ENCODE measurements around the gene LRRC75B. TPM values are rescaled to one million over a fixed set of nuclear protein-coding genes. Genes with fewer than 3 reads are reported as not detected.

Gene LRRC75B
- total and polyA plus RNA-seq, 2 of the 13 experiments (the other 11 are each of a cell fraction or from before 2014, with no cell fraction given), result 11.8 to 34.8 TPM

DNA sequence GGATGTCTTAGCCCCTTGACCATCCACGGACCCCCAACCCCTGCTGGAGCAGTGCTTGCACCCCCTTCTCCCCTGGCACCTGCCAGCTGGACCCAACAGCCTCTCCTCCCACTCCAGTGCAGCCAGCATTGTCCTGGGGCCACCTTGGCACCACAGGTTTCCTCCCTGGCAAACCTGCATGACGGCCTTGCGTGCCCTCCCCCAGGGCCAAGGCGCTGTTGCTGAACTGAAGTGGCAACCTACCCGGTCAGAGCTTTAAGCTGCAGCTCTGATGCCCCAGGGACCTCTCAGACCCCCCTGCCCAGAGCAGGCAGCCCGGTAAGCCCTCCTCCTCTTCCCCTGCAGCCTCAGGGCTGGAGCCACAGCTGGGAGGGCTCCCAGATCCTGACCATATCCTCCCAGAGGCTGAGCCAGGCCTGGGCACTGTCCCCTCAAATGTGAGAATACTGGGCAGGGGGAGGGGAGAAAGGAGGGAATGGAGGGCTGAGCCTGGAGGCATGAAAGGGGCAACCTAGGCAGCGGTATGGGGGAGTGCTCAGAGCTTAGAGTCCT lies 1.8 kb upstream of the LRRC75B start:
- Histone ChIP-seq H3K9ac (ENCODE audit: insufficient read depth, low read depth, low read length) (0 out of 2 replicates have a peak overlapping the region, but pooled peaks have one; percentile 11), H3K4me1 (ENCODE audit: insufficient read depth, low read length) (peaks cover 67% of the 10 kb centered on the region), H3K36me3 (replicated peaks in 1 of 2; ENCODE audit: control insufficient read depth in 1 of 2, insufficient read depth in 2 of 2, low read length in 2 of 2) (peaks cover 0 to 2% of the 10 kb centered on the region in 2 experiments; a peak in 1 of 5 replicates), H3K4me2 (ENCODE audit: low read depth, low read length) (peak overlapping the region; percentile 99; the same call in 1 of the 2 replicates), H3K27ac (ENCODE audit: extremely low read length, insufficient read depth, low read length) (peak overlapping the region; percentile 97), H2AFZ (ENCODE audit: low read length) (no peak overlapping the region), H3K9me3 (ENCODE audit: low read length) (no peaks in the 10 kb centered on the region), H3K79me2 (ENCODE audit: insufficient read depth, low read length) (peaks cover 10% of the 10 kb centered on the region), H4K20me1 (ENCODE audit: insufficient read depth, low read length) (no peaks in the 10 kb centered on the region), H3K27me3 (ENCODE audit: control insufficient read depth in 1 of 2, insufficient read depth in 2 of 2, low read length in 2 of 2) (no peaks in the 10 kb centered on the region; a peak in 1 of 5 replicates), H3K4me3 (replicated peaks in 1 of 3; ENCODE audit: insufficient read depth in 1 of 3, low read depth in 2 of 3, low read length in 3 of 3) (peak overlapping the region in 1 of 3 experiments; percentile 88; a peak in 1 of 6 replicates)
- 75% methylated on average over 6 of the region's 7 CpGs for WGBS (ENCODE audit: low lambda C conversion rate)
- no peak for FAIRE-seq
- POLR2A ChIA-PET, result interaction anchor here (3.2 to 5.7 kb wide), 5 partner anchors 8 to 44 kb away, joined by 34 to 76 read pairs (median 67); partner anchors contain the start of genes GGT1, GUCD1 and SNRPD3
- in situ Hi-C loops (cut with HindIII; ENCODE audit: extremely low pct_ligation_motif_present, low pct_unique_long_range_greater_than_20kb) (loop anchor here (5.0 kb wide), 1 partner anchor 37 kb away; the partner anchor contains the start of genes GUCD1 and SNRPD3), intact Hi-C loops (cut with micrococcal nuclease; ENCODE audit: unreplicated experiment) (no loop called here)
- DNase-seq (ENCODE audit: low spot score), result no peak
- CTCF ChIA-PET (ENCODE audit: low intra/inter-chr PET ratio, low total read pairs), result no interaction called here
- no TSS peak for BruUV-seq (replicated peaks)
- no peak for ATAC-seq
- TF ChIP-seq, protein P1, sequence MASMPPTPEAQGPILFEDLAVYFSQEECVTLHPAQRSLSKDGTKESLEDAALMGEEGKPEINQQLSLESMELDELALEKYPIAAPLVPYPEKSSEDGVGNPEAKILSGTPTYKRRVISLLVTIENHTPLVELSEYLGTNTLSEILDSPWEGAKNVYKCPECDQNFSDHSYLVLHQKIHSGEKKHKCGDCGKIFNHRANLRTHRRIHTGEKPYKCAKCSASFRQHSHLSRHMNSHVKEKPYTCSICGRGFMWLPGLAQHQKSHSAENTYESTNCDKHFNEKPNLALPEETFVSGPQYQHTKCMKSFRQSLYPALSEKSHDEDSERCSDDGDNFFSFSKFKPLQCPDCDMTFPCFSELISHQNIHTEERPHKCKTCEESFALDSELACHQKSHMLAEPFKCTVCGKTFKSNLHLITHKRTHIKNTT (CRISPR knock-in tag; IDR thresholded peaks at IDR 0.05), result no peak
- TF ChIP-seq SMC3 (IDR thresholded peaks at IDR 0.05; ENCODE audit: low read length) (no peak), ZNF75D (CRISPR knock-in tag; IDR thresholded peaks at IDR 0.05; ENCODE audit: borderline replicate concordance) (no peak), ELF3 (CRISPR knock-in tag; IDR thresholded peaks at IDR 0.05) (no peak), JDP2 (CRISPR knock-in tag; IDR thresholded peaks at IDR 0.05; ENCODE audit: borderline replicate concordance) (no peak), TGIF2 (CRISPR knock-in tag; IDR thresholded peaks at IDR 0.05) (no peak), ZNF644 (CRISPR knock-in tag; IDR thresholded peaks at IDR 0.05; ENCODE audit: low read depth) (no peak), HES4 (CRISPR knock-in tag; IDR thresholded peaks at IDR 0.05; ENCODE audit: borderline replicate concordance) (no peak), REPIN1 (CRISPR knock-in tag; IDR thresholded peaks at IDR 0.05; ENCODE audit: borderline replicate concordance, low read depth) (peak; percentile 59; the same call in 1 of the 2 replicates), FOSL2 (CRISPR knock-in tag; IDR thresholded peaks at IDR 0.05) (no peak), NFKB2 (CRISPR knock-in tag; IDR thresholded peaks at IDR 0.05; ENCODE audit: borderline replicate concordance) (peak; percentile 9; the same call in 1 of the 2 replicates)
- TF ChIP-seq, protein P2, sequence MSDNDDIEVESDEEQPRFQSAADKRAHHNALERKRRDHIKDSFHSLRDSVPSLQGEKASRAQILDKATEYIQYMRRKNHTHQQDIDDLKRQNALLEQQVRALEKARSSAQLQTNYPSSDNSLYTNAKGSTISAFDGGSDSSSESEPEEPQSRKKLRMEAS (IDR thresholded peaks at IDR 0.05), result no peak
- TF ChIP-seq, protein P3, sequence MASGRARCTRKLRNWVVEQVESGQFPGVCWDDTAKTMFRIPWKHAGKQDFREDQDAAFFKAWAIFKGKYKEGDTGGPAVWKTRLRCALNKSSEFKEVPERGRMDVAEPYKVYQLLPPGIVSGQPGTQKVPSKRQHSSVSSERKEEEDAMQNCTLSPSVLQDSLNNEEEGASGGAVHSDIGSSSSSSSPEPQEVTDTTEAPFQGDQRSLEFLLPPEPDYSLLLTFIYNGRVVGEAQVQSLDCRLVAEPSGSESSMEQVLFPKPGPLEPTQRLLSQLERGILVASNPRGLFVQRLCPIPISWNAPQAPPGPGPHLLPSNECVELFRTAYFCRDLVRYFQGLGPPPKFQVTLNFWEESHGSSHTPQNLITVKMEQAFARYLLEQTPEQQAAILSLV (CRISPR knock-in tag; IDR thresholded peaks at IDR 0.05; ENCODE audit: borderline replicate concordance), result no peak
- TF ChIP-seq, protein P4, sequence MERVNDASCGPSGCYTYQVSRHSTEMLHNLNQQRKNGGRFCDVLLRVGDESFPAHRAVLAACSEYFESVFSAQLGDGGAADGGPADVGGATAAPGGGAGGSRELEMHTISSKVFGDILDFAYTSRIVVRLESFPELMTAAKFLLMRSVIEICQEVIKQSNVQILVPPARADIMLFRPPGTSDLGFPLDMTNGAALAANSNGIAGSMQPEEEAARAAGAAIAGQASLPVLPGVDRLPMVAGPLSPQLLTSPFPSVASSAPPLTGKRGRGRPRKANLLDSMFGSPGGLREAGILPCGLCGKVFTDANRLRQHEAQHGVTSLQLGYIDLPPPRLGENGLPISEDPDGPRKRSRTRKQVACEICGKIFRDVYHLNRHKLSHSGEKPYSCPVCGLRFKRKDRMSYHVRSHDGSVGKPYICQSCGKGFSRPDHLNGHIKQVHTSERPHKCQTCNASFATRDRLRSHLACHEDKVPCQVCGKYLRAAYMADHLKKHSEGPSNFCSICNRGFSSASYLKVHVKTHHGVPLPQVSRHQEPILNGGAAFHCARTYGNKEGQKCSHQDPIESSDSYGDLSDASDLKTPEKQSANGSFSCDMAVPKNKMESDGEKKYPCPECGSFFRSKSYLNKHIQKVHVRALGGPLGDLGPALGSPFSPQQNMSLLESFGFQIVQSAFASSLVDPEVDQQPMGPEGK (CRISPR knock-in tag; IDR thresholded peaks at IDR 0.05), result no peak
- TF ChIP-seq, protein P5, sequence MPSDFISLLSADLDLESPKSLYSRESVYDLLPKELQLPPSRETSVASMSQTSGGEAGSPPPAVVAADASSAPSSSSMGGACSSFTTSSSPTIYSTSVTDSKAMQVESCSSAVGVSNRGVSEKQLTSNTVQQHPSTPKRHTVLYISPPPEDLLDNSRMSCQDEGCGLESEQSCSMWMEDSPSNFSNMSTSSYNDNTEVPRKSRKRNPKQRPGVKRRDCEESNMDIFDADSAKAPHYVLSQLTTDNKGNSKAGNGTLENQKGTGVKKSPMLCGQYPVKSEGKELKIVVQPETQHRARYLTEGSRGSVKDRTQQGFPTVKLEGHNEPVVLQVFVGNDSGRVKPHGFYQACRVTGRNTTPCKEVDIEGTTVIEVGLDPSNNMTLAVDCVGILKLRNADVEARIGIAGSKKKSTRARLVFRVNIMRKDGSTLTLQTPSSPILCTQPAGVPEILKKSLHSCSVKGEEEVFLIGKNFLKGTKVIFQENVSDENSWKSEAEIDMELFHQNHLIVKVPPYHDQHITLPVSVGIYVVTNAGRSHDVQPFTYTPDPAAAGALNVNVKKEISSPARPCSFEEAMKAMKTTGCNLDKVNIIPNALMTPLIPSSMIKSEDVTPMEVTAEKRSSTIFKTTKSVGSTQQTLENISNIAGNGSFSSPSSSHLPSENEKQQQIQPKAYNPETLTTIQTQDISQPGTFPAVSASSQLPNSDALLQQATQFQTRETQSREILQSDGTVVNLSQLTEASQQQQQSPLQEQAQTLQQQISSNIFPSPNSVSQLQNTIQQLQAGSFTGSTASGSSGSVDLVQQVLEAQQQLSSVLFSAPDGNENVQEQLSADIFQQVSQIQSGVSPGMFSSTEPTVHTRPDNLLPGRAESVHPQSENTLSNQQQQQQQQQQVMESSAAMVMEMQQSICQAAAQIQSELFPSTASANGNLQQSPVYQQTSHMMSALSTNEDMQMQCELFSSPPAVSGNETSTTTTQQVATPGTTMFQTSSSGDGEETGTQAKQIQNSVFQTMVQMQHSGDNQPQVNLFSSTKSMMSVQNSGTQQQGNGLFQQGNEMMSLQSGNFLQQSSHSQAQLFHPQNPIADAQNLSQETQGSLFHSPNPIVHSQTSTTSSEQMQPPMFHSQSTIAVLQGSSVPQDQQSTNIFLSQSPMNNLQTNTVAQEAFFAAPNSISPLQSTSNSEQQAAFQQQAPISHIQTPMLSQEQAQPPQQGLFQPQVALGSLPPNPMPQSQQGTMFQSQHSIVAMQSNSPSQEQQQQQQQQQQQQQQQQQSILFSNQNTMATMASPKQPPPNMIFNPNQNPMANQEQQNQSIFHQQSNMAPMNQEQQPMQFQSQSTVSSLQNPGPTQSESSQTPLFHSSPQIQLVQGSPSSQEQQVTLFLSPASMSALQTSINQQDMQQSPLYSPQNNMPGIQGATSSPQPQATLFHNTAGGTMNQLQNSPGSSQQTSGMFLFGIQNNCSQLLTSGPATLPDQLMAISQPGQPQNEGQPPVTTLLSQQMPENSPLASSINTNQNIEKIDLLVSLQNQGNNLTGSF (CRISPR knock-in tag; IDR thresholded peaks at IDR 0.05), result no peak

Measured in HepG2 (cell line).